Erythroblast (primary cell): ENCODE measurements around the gene KBTBD4.
A peak's percentile ranks its signal among the peaks of the same experiment; 100 is the strongest.
"Not testable (repeated sequence)": the region's sequence is repeated elsewhere in the genome, so short reads cannot be mapped to it uniquely, and the experiment has no call there.

Source experiments
- DNase-seq, 2 experiments: peaks; one replicate each; lab custom pipeline; 2025; lab: John Stamatoyannopoulos, UW
- GATA1 ChIP-seq: IDR thresholded peaks from 2 replicates; pipeline ENCODE4 v1.6.1; 2011; ENCODE audit warnings: low read depth, mild to moderate bottlenecking, control low read depth, low read length, moderate library complexity
- POLR2A ChIP-seq: IDR thresholded peaks from 2 replicates; pipeline ENCODE4 v1.6.1; 2011; ENCODE audit warnings: mild to moderate bottlenecking, low read length

The KBTBD4 gene

DNA sequence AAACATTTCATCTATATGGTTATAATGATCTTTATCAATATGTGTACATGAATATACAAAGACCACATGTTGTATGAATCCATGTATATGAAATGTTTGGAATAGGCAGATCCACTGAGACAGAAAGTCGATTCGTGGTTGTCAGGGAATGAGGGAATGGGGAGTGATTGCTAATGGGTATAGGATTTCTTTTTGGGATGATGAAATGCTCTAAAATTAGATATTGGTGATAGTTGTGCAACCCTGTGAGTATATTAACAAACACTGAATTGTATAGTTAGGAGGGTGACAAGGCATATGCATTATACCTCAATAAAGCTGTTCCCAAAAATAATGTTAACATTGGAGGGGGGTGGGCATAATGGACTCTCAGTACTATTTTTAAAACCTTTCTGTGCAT lies 18.3 kb downstream of the KBTBD4 start:
- DNase-seq: no peak
- TF ChIP-seq POLR2A (no peak), GATA1 (no peak)

DNA sequence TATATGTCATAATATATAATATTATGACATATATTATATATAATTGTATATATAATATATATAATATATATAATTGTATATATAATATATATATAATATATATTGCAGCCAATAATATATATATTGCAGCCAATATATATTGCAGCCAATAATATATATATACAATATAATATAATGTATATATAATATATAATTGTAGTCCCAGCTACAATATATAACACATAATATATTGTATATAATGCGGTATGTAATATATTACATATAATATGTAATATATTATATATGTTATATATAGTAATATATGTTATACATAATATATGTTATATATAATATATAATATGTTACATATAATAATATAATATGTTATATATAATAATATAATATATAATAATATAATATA lies 20.1 kb downstream of the KBTBD4 start:
- TF ChIP-seq POLR2A: no peak
- TF ChIP-seq GATA1: no peak

DNA sequence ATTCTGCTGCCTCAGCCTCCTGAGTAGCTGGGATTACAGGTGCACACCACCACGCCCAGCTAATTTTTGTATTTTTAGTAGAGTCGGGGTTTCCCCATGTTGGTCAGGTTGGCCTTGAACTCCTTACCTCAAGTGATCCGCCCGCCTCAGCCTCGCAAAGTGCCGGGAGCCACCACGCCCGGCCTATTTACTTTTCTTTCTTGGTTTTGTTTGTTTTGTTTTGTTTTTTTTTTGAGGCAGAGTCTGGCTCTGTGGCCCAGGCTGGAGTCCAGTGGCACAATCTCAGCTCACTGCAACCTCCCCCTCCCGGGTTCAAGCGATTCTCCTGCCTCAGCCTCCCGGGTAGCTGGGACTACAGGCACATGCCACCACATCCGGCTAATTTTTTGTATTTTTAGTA lies 21.8 kb downstream of the KBTBD4 start:
- DNase-seq: not testable (repeated sequence)

More for the DNA sequence above, 20.1 kb downstream of the KBTBD4 start:
- no peak for DNase-seq

DNA sequence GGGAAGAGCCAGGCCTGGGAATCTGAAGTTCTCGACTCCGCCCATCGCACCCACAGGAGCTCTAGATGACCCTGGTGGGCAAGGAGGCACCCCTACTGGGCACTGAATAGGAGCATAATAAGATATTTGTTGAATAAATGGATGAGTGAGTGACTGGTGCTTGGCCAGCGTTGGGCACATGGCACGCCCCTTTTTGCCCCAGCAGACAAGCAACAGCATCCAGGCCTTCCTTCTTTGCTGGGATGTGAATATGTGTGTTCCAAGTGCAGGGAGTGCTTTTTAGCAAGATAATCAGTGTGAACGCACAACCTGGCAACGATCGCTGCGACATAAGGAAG lies 25.4 kb downstream of the KBTBD4 start:
- DNase-seq: no peak

GRCh38 chr11:47552566-47553405 lies 26.0 kb downstream of the KBTBD4 start, which contains the start of gene CELF1:
Gene CELF1, minus strand, starts transcription at chr11:47553132. Its CDS starts 53,609 bp downstream, at chr11:47499523.
- peak; percentile 93 to 96 for DNase-seq
- TF ChIP-seq GATA1 (no peak), POLR2A (peak; percentile 29)

More for the DNA sequence above, 25.4 kb downstream of the KBTBD4 start:
- no peak for TF ChIP-seq POLR2A

DNA sequence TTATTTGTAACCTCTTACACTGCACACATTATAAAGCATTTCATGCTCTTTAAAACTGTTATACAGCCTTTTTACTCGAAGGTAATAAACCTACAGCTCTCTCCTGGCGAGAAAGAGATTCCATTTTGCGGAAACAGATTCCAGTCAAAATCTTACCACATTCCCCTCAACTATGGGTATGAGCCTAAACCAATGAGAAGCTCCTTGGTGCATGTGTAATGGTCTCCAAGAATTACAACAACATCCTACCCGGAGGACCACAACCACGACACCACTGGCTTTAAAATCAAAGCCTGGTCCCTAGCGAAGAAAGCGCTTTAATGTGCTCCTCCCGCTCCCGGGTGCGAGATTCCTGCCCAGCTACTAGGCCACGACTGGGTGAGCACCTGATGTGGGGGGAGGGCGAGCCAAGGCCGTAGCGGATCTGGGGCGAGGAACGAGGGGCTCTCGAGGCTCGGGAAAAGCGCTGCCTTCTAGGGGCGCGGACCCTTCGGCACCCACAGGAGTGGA lies 26.7 kb downstream of the KBTBD4 start:
- TF ChIP-seq GATA1 (no peak), POLR2A (no peak)
- DNase-seq: peak in 1 of 2 experiments; percentile 50

GRCh38 chr11:47551086-47551485 lies 27.7 kb downstream of the KBTBD4 start:
- peak; percentile 34 to 50 for DNase-seq
- TF ChIP-seq POLR2A (no peak), GATA1 (no peak)

DNA sequence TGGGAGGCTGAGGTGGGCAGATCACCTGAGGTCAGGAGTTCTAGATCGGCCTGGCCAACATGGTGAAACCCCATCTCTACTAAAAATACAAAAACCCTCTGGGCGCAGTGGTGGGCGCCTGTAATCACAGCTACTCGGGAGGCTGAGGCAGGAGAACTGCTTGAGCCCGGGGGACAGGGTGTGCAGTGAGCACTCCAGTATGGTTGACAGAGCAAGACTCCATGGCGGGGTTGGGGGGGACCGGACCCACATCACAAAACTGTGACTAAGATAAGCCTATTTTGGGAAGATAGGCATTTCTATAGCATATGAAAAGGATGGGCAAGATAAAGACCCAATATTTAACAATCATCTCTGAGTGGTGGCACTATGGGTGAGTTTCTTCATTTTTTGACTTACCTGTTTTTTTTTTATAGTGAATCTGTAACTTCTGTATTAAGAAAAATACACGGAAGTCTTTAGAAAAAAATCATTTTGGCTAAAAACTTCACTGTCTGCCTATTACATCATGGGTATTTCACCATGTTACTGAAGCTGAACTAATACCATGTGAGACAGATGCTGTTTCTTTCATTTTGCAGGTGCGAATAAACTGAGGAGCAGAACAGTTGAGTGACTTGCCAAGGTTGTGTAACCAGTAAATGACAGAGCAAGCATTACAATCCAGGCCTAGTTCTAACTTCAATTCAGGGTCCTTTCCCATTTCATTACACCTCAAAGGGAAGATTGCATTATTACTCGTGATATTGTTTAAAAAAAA lies 28.3 kb downstream of the KBTBD4 start:
- peak in 1 of 2 experiments; percentile 63 for DNase-seq
- TF ChIP-seq GATA1 (no peak), POLR2A (no peak)

DNA sequence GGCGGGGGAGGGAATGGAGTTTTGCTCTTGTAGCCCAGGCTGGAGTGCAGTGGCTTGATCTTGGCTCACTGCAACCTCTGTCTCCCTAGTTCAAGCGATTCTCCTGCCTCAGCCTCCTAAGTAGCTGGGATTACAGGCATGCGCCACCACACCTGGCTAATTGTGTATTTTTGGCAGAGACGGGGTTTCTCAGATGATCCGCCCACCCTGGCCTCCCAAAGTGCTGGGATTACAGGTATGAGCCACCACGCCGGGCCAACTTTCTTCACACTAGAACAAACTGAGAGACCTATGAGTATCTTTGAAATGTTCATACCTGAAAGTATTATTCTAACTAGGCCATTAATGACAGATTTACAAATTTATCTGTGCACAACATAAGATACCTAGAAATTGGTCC lies 32.5 kb downstream of the KBTBD4 start:
- DNase-seq: not testable (repeated sequence)

DNA sequence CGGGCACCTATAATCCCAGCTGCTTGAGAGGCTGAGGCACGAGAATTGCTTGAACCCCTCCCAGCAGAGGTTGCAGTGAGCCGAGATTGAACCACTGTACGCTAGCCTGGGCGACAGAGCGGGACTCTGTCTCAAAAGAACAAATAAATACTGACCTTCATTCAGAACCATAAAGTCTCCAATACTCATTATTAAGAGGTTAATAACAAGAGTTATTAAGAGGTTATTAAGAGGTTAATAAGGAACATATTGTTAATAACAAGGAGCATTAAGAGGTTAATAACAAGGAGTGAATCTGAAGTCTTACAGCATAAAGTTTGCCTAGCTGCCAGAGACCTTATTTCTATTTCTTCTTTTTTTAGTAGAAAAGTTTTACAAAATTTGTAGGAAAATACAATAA lies 33.5 kb downstream of the KBTBD4 start:
- TF ChIP-seq POLR2A (no peak), GATA1 (no peak)
- DNase-seq: no peak

DNA sequence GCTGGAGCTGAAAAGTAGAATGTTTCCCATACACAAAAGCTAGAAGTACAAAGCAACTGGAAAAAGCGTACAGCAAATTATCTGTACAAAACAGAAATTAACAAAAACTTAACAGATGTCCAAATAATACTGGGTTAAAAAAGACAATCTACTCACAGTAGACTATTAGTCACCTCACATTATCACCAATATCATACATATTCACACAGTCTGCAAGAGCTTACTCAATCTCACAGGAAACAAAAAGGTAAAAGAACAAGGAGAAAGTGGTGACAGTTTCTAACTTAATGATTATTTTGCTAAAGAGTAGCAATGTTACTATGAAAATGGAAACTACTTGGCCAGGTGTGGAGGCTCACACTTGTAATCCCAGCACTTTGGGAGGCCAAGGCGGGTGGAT lies 37.7 kb downstream of the KBTBD4 start:
- DNase-seq: no peak
- TF ChIP-seq GATA1 (no peak), POLR2A (no peak)

GRCh38 chr11:47539681-47540039 lies 39.1 kb downstream of the KBTBD4 start:
- DNase-seq: no peak
- TF ChIP-seq GATA1 (no peak), POLR2A (no peak)

- no peak for DNase-seq
- TF ChIP-seq POLR2A (no peak), GATA1 (no peak)
Measured at GRCh38 chr11:47538741-47539565, 39.8 kb downstream of the KBTBD4 start.

GRCh38 chr11:47536915-47537314 lies 41.9 kb downstream of the KBTBD4 start:
- TF ChIP-seq POLR2A: no peak
- no peak for TF ChIP-seq GATA1
- no peak for DNase-seq
